Muscle of arm (tissue), 14 donors: ENCODE data around the gene SCN3B. TPM values are rescaled to one million over a fixed set of nuclear protein-coding genes. Genes with fewer than 3 reads are reported as not detected.

Source experiments
- DNase-seq: peaks from one replicate; pipeline ENCODE4 v3.0.0-alpha.2; 2013
- long read RNA-seq, 11 donors: transcript quantifications; one replicate each; lab custom pipeline, GENCODE V29; 2026
- polyA plus RNA-seq, 12 donors: library from polyadenylated mRNA; unstranded; fragments of 120-200 nt; gene quantifications; one replicate each; pipeline ENCODE4 v1.2.1, GENCODE V29; 2013; ENCODE audit not compliant: insufficient read length in 12 of 12

The SCN3B gene
- polyA plus RNA-seq = 10 to 100 TPM; 14.2 to 83.9 (median 42.0) TPM
- long read RNA-seq, donor 1, full-length matches to known transcripts = 1 of 14 reads
- long read RNA-seq, donor 1, partial matches to known transcripts = 13 of 14 reads
- long read RNA-seq, donor 1, other reads (novel, unspliced or antisense) = 0 of 14 reads
- long read RNA-seq, donor 2, full-length matches to known transcripts = 9 of 9 reads
- long read RNA-seq, donor 2, partial matches to known transcripts = 0 of 9 reads
- long read RNA-seq, donor 2, other reads (novel, unspliced or antisense) = 0 of 9 reads
- long read RNA-seq, donor 3, full-length matches to known transcripts = 5 of 5 reads
- long read RNA-seq, donor 3, partial matches to known transcripts = 0 of 5 reads
- long read RNA-seq, donor 3, other reads (novel, unspliced or antisense) = 0 of 5 reads
- long read RNA-seq, donor 4, full-length matches to known transcripts = 6 of 6 reads
- long read RNA-seq, donor 4, partial matches to known transcripts = 0 of 6 reads
- long read RNA-seq, donor 4, other reads (novel, unspliced or antisense) = 0 of 6 reads
- long read RNA-seq, donor 5 = 0 reads
- long read RNA-seq, donor 6, full-length matches to known transcripts = 3 of 3 reads
- long read RNA-seq, donor 6, partial matches to known transcripts = 0 of 3 reads
- long read RNA-seq, donor 6, other reads (novel, unspliced or antisense) = 0 of 3 reads
- long read RNA-seq, donor 7, full-length matches to known transcripts = 3 of 3 reads
- long read RNA-seq, donor 7, partial matches to known transcripts = 0 of 3 reads
- long read RNA-seq, donor 7, other reads (novel, unspliced or antisense) = 0 of 3 reads
- long read RNA-seq, donor 8, full-length matches to known transcripts = 12 of 12 reads
- long read RNA-seq, donor 8, partial matches to known transcripts = 0 of 12 reads
- long read RNA-seq, donor 8, other reads (novel, unspliced or antisense) = 0 of 12 reads
- long read RNA-seq, donor 9, full-length matches to known transcripts = 1 of 1 reads
- long read RNA-seq, donor 9, partial matches to known transcripts = 0 of 1 reads
- long read RNA-seq, donor 9, other reads (novel, unspliced or antisense) = 0 of 1 reads
- long read RNA-seq, donor 10, full-length matches to known transcripts = 16 of 16 reads
- long read RNA-seq, donor 10, partial matches to known transcripts = 0 of 16 reads
- long read RNA-seq, donor 10, other reads (novel, unspliced or antisense) = 0 of 16 reads
- long read RNA-seq, donor 11, full-length matches to known transcripts = 2 of 2 reads
- long read RNA-seq, donor 11, partial matches to known transcripts = 0 of 2 reads
- long read RNA-seq, donor 11, other reads (novel, unspliced or antisense) = 0 of 2 reads

- DNase-seq = peak; percentile 61
Measured at GRCh38 chr11:123654566-123655081, at the start of gene SCN3B. Gene SCN3B, minus strand, starts transcription at chr11:123654624. Its CDS starts 823 bp downstream, at chr11:123653801.

- no peak for DNase-seq
Measured at GRCh38 chr11:123702696-123703095, 48.3 kb upstream of the SCN3B start.

- peak; percentile 9 for DNase-seq
Measured at GRCh38 chr11:123702139-123702538, 47.7 kb upstream of the SCN3B start.

GRCh38 chr11:123700772-123701171, 46.3 kb upstream of the SCN3B start:
- DNase-seq = no peak

GRCh38 chr11:123698546-123699127, 44.2 kb upstream of the SCN3B start:
- no peak for DNase-seq

- no peak for DNase-seq
Measured at GRCh38 chr11:123696183-123696582, 41.8 kb upstream of the SCN3B start.

- no peak for DNase-seq
Measured at GRCh38 chr11:123695231-123695630, 40.8 kb upstream of the SCN3B start.

- no peak for DNase-seq
Measured at GRCh38 chr11:123694551-123694950, 40.1 kb upstream of the SCN3B start.

GRCh38 chr11:123692961-123693360, 38.5 kb upstream of the SCN3B start:
- DNase-seq = no peak

- DNase-seq = no peak
Measured at GRCh38 chr11:123690485-123690884, 36.1 kb upstream of the SCN3B start.

- DNase-seq = no peak
Measured at GRCh38 chr11:123684601-123685000, 30.2 kb upstream of the SCN3B start.

GRCh38 chr11:123683428-123684170, 29.2 kb upstream of the SCN3B start:
- no peak for DNase-seq

- no peak for DNase-seq
Measured at GRCh38 chr11:123682696-123683410, 28.4 kb upstream of the SCN3B start.

- DNase-seq = no peak
Measured at GRCh38 chr11:123681030-123681429, 26.6 kb upstream of the SCN3B start.

GRCh38 chr11:123678246-123678645, 23.8 kb upstream of the SCN3B start:
- no peak for DNase-seq

GRCh38 chr11:123677510-123677909, 23.1 kb upstream of the SCN3B start:
- DNase-seq = no peak

- DNase-seq = no peak
Measured at GRCh38 chr11:123674297-123674696, 19.9 kb upstream of the SCN3B start.

GRCh38 chr11:123672568-123672967, 18.1 kb upstream of the SCN3B start:
- no peak for DNase-seq

GRCh38 chr11:123671534-123671933, 17.1 kb upstream of the SCN3B start:
- DNase-seq = no peak

- DNase-seq = no peak
Measured at GRCh38 chr11:123670081-123670480, 15.7 kb upstream of the SCN3B start.
